Central memory CD4-positive, alpha-beta T cell (primary cell): ENCODE measurements around the gene KCTD20.

ENCODE experiments used
- DNase-seq: peaks from one replicate; pipeline ENCODE4 v3.0.0; 2022

The KCTD20 gene

DNA sequence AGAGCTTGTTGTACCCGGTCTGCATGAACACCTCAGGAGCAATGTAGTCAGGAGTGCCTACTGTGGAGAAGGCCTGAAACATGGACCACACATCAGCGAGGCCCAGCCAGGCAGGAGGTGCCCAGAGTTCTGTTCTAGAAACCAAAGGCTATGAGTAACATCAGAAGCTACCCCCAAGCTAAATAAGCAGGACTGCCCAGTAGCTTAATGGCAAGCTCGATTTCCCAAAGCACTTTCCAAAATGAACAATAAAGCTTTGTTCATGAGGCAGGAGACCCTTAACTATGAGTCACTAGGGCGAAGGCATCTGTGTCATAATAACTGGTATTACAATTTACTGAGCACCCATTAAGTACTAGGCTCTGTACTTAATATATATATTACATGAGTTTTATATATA is 57.1 kb downstream of the KCTD20 start:
- DNase-seq, result no peak

- no peak for DNase-seq
Measured at GRCh38 chr6:36501686-36502085, 58.9 kb downstream of the KCTD20 start.

- DNase-seq, result no peak
Measured at GRCh38 chr6:36504181-36504580, 61.4 kb downstream of the KCTD20 start.

- no peak for DNase-seq
Measured at GRCh38 chr6:36504982-36505381, 62.2 kb downstream of the KCTD20 start.

- peak; percentile 26 for DNase-seq
Measured at GRCh38 chr6:36505744-36506534, 63.1 kb downstream of the KCTD20 start.

DNA sequence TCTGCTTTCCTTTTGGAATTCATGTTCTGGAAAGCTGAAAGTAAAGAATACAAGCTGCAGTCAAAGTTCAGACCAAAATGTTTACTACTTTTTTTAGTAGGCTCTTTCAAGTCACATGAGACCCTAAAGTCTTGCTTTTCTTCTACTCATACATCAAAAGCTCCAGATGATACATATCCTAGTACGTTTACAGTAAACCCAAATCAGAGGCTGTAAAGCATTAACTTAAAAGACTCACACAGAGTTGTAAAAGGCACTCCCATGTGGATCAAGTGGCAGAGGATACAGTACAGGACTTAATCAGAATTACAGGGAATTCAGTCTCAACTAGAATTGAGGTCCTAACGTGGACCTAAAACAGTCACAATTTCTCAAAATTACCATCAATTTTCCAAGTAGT is 63.8 kb downstream of the KCTD20 start:
- no peak for DNase-seq

DNA sequence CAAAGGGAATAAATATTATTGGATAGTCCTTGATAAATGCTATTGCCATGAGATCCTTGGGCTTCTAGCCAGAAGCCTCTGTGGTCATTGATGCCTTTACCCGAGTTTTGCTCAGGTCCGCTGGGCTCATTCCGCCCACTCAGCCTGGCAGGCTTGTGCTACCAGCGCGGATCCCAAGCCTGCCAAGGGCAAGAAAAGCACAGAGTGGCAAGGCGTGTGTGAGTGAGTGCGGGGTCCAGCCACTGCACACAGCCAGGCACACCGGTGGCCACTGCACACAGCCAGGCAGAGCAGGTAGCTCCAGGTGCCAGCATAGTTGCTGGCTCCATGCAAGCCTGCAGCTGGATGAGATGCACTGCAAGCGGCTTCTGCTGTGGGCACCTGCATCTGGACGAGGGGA is 65.7 kb downstream of the KCTD20 start:
- no peak for DNase-seq

DNA sequence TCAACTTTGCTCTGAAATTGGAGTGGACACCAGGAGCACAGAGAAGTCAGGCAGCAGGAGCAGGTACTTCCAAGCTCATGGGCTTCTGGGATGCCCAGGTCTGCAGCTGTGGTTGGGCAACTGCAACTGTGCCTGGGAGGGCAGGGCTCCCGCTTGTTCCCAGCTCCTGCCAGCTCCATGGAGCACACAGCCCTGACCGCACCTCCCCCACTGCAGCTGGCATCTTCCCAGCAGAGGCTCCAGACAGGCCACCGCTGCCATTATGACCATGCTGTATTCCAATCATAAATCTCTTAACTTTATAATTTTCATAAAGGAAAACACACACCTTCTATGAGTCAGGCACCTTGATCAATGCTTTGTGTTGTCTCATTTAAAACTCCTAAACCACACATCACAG is 67.6 kb downstream of the KCTD20 start:
- DNase-seq, result no peak

DNA sequence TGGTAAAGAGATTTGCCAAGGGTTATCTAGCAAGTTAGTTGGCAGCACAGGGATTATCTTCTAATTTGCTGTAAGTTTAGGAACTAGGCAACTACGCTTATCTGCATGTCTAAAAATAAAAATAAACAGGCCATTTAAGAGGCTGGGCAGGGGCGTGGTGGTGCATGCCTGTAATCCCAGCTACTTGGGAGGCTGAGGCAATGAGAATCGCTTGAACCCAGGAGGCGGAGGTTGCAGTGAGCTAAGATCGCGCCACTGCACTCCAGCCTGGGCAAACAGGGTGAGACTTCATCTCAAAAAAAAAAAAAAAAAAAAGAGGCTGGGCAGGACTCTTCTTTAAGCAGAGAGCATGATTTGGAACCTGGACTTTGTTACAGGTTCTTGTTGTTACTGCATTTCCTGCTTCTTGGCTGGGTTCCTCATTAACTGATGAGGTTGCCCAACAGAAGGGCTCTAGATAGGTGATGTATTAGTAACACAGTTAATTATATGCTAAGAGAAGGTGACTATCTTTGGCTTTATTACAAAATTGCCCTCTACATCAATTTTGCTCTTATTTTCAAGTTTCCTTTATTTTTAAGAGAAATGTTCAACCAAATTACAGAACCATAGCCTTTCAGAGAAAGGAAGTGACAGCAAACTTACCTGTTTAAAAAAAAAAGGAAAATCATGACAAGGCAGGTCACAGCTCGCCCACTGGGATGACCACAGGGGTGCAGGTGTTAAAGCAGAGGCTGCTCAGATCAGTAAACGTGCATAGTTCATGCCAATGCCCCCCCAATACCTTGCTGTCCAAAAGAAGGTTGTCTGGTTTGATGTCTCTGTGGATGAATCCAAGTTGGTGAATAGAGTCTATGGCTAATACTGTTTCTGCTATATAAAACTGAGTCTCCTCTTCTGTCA is 72.0 kb downstream of the KCTD20 start:
- no peak for DNase-seq

- no peak for DNase-seq
Measured at GRCh38 chr6:36515844-36516243, 73.0 kb downstream of the KCTD20 start.

DNA sequence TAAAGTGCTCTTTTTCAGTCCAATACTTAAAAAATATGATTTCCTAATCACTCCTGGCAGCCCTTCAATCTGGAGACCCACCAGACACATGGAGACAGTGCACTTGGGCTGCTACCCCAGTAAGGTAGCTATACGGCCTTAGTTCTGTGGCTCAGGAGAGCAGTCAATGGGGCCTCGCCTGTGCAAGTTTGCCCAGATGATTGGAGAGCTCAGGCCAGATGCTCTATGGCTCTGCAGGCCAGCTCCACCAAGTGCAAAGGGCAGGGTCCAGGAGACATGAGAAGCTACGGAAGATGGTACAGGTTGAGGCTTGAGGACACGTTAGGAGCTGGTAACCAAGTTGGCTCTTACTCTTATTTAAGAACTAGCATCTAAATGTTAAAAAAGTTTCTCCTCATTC is 73.8 kb downstream of the KCTD20 start:
- no peak for DNase-seq

DNA sequence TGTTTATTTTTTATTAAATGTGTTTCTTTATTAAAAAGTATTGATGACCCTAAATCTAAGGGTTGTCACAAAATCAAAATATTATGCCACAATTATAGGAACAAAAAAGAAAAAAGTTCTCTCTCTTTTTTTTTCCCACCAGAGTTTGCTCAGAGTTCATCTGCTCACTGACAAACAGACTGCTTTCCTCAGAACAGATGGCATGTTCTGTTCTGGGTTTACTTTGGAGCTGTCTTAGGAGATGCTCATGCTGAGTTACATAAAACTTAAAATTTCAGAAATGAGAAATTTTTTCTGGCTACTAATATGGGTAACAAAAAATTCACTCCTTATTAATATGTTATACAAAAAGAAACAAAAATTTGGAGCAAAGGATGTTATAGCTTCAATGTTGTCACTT is 74.2 kb downstream of the KCTD20 start:
- DNase-seq, result no peak

DNA sequence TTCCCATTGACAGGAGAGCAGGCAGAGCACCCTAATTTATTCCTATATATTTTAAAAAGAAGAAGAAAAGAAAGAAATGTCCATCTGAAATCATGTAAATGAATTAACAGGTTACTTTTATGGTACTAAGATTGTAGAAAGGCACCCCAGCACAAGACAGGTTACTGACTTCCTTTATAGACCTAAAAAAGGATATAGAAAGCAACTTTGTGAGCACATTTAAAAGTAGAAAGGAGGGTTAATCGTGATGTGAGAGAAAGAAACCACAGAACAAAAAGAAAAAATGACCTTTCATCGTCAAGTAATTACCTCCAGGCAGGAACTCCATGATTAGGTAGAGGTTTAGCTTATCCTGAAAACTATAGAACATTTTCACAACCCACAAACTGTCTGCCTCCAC is 74.6 kb downstream of the KCTD20 start:
- no peak for DNase-seq

- DNase-seq, result no peak
Measured at GRCh38 chr6:36519352-36519751, 76.6 kb downstream of the KCTD20 start.

DNA sequence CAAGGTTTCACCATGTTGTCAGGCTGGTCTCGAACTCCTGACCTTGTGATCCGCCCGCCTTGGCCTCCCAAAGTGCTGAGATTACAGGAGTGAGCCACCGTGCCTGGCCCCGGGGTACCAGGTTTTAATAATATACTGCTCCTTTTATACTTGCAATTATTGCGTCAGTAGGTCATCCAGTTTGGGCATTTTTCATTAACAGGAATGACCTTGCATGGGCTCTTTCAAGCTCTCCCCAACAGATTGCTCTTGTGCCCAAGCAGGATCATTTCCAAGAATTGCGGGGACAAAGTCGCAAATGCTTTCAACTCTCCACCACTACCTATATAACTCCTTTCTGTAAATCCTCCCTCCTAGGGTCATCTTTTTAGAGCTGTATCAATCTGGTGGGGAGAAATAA is 80.7 kb downstream of the KCTD20 start:
- no peak for DNase-seq

- no peak for DNase-seq
Measured at GRCh38 chr6:36523936-36524499, 81.2 kb downstream of the KCTD20 start.

GRCh38 chr6:36524871-36525270 is 82.1 kb downstream of the KCTD20 start:
- no peak for DNase-seq

DNA sequence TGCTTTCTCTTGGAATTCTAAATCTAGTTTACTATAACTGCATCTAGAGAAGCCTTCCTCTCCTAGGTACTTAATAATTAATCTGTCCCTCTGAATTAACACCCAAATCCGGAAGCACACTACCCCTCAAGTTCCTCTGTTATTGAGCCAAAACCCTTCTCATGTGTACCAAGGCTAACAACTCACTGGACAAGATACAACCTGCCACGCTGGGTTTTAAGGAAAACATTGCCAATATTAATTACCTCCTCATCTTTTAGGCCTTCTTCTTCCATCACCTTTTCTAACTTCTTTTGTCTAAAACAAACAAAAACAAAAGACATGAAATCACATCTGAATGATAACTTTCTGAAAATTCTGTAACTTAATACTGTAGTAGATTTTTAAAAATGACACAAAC is 82.5 kb downstream of the KCTD20 start:
- no peak for DNase-seq

DNA sequence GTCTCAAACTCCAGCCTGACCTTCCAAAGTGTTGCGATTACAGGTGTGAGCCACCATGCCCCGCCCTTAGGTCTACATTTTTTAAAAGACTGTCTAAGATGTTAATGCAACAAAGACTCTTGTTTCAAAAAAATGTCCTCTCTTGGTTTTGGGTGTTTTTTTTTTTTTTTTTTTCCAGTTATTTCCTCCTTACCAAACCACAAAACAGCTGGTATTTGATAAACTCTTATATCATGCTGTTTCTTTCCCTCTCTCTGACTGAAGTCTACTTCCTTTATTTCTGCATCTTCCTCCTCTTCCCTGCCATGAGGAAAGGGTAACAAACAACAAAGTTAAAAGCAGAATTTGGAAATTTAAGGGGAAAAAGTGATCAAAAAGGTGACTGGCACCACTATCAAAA is 83.3 kb downstream of the KCTD20 start:
- DNase-seq, result no peak

GRCh38 chr6:36533321-36533720 is 90.5 kb downstream of the KCTD20 start:
- DNase-seq, result no peak

DNA sequence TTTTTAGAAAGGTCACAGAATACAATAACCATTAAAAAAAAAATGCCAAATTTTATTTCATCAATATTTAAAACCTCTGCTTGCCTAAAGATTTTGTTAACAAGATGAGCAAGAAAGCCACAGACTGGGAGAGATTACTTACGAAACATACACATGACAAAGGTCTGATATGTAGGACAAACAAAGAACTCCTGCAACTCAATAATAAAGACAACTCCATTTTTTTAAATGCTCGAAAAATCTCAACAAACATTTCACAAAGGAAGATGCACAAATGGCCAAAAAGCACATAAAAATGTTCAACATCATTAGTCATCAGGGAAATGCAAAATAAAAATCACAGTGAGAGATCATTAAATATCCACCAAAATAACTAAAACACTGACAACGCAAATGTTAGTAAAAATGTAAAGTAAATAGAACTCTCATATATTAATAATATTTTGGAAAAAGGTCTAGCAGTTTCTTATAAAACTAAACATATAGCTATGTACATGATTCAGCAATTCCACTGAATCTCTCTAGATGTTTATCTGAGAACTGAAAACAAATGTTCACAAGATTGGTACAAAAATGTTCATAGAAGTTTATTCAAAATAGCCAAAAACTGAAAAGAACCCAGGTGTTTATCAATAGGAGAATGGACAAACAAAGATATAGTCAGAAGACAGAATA is 94.2 kb downstream of the KCTD20 start:
- DNase-seq, result no peak

- DNase-seq, result peak; percentile 54
Measured at GRCh38 chr6:36539814-36540568, 97.2 kb downstream of the KCTD20 start.
